ENCODE measurements around the gene P2RX5. TPM values are rescaled to one million over a fixed set of nuclear protein-coding genes. Genes with fewer than 3 reads are reported as not detected.

The P2RX5 gene
- total RNA-seq, 1 experiment from 2014 or later, result 8.8 TPM

- no peak for TF ChIP-seq USF2 (CRISPR knock-in tag; IDR thresholded peaks at IDR 0.05)
- no peak for TF ChIP-seq STAT6 (CRISPR knock-in tag; conservative IDR thresholded peaks at IDR 0.05; ENCODE audit: low read depth)
- TF ChIP-seq ESRRA (CRISPR knock-in tag; IDR thresholded peaks at IDR 0.05; ENCODE audit: borderline replicate concordance), result no peak
- no peak for TF ChIP-seq E2F1 (CRISPR knock-in tag; IDR thresholded peaks at IDR 0.05)
These were observed 5.8 kb downstream of the P2RX5 start (continued) for GRCh38 chr17:3690094-3690715.

- H3K9me3 Mint-ChIP-seq, result no peaks in the 10 kb centered on the region
- no peaks in the 10 kb centered on the region for H3K36me3 Mint-ChIP-seq
- H3K4me3 Mint-ChIP-seq, result no peak overlapping the region
- POLR2A ChIA-PET, result no interaction called here
- H3K27ac Mint-ChIP-seq, result peak overlapping the region; percentile 78
- peaks cover 3% of the 10 kb centered on the region for H3K27me3 Mint-ChIP-seq (ENCODE audit: low read depth)
- DNase-seq (ENCODE audit: low spot score), result no peak
- H3K4me1 Mint-ChIP-seq, result peaks cover 11% of the 10 kb centered on the region
- ATAC-seq, result no peak
- CTCF ChIA-PET, result no interaction called here
- no peak for TF ChIP-seq OVOL2 (CRISPR knock-in tag; IDR thresholded peaks at IDR 0.05; ENCODE audit: borderline replicate concordance)
- no peak for TF ChIP-seq AR (CRISPR knock-in tag; IDR thresholded peaks at IDR 0.05)
- TF ChIP-seq ZNF671 (CRISPR knock-in tag; IDR thresholded peaks at IDR 0.05), result no peak
- TF ChIP-seq FOXK1 (CRISPR knock-in tag; IDR thresholded peaks at IDR 0.05), result no peak
- no peak for TF ChIP-seq E2F1 (CRISPR knock-in tag; IDR thresholded peaks at IDR 0.05)
- no peak for TF ChIP-seq JAZF1 (CRISPR knock-in tag; IDR thresholded peaks at IDR 0.05)
- TF ChIP-seq NR2C2 (CRISPR knock-in tag; IDR thresholded peaks at IDR 0.05), result no peak
- no peak for TF ChIP-seq NFYB (CRISPR knock-in tag; conservative IDR thresholded peaks at IDR 0.05; ENCODE audit: low read depth)
- no peak for TF ChIP-seq ATF3 (CRISPR knock-in tag; conservative IDR thresholded peaks at IDR 0.05)
- TF ChIP-seq ZNF219 (CRISPR knock-in tag; IDR thresholded peaks at IDR 0.05; ENCODE audit: borderline replicate concordance), result no peak
- no peak for TF ChIP-seq MAX (CRISPR knock-in tag; IDR thresholded peaks at IDR 0.05)
- no peak for TF ChIP-seq SOX15 (CRISPR knock-in tag; IDR thresholded peaks at IDR 0.05)
- TF ChIP-seq CBFB (CRISPR knock-in tag; IDR thresholded peaks at IDR 0.05; ENCODE audit: low read depth), result no peak
- TF ChIP-seq ATF6 (CRISPR knock-in tag; IDR thresholded peaks at IDR 0.05), result no peak
- no peak for TF ChIP-seq MLX (CRISPR knock-in tag; IDR thresholded peaks at IDR 0.05)
- no peak for TF ChIP-seq FOXP4 (CRISPR knock-in tag; IDR thresholded peaks at IDR 0.05)
- no peak for TF ChIP-seq ESRRA (CRISPR knock-in tag; IDR thresholded peaks at IDR 0.05; ENCODE audit: borderline replicate concordance)
These were observed 6.5 kb downstream of the P2RX5 start for GRCh38 chr17:3689262-3690093.

Data from WTC11 (cell line).